ENCODE results near the gene DAZAP1.

The DAZAP1 gene

DNA sequence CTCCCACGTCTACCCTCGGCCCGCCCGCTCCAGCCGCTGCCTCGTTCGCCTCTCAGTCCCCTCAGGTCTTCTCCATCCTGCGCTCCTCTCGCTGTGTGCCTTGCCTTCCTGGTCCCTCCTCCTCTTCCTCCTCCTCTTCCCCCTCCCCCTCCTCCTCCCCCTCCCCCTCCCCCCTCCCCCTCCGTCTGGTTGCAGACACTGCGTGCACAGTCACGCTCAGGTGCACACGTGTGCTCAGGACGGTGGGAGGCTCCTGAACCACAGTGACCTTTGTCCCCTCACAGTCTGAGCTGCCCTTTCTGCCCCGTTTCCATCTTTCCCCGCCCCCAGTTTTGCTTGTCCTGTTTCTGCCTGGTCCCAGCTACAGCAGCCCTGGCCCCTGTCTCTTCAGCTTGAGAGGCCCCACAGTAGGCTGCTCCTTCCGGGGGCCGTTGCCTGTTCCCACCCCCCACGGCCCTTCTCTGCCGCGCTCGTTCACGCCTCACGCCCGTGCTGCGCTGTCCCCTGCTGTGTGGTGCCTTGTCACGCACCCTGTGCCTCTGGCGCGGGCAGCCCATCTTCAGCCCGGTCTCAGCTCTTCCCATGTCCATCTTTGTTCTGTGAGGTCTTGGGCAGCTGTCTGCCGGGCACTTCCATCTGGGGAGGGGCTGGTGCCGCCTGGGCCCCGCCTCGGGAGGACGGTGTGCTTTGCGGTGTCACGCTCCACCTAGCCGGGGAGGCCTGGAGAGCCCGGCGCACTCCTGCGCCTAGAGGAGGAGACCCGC, 17.0 kb downstream of the DAZAP1 start:
- in situ Hi-C loops (cut with HindIII; ENCODE audit: low sequenced_read_pairs), result no loop called here

DNA sequence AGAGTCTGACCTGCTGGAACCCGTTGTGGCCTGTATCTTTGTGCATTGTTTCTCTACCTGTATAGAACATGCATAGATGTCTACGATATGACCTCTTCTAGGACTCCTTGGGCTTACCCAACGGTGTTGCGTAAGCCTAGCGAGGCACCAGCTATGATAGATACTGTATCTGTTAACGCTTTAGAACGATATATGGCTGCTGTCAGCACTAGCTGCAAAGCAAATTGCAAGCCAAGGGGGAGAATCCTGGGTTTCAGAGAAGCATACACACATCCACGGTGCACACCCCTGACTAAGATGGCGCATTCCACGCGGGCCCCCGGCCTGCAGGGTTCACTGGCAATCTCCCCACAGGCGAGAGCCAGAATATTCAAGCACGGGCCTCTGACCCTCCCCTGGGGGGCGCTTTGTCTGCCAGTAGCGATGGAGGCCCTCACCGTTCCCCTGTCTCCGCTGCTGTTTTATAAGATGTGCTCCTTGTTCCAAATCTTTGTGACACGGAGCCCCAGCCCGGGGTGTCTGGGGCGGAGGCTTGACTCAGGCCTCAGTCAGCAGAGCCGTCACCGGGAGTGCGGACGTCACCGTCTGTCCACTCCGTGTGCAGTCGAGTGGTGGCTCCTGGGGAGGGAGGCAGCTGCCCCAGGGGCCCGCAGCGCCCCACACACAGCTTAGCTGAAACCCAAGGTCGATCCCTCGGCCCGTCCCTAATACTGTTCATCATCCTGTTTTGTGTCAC, 17.9 kb downstream of the DAZAP1 start:
- in situ Hi-C loops (cut with HindIII; ENCODE audit: low sequenced_read_pairs), result no loop called here

- in situ Hi-C loops (cut with HindIII; ENCODE audit: low sequenced_read_pairs), result no loop called here
These were observed 18.5 kb downstream of the DAZAP1 start for GRCh38 chr19:1425902-1426301.

GRCh38 chr19:1426736-1427135, 19.4 kb downstream of the DAZAP1 start:
- in situ Hi-C loops (cut with HindIII; ENCODE audit: low sequenced_read_pairs), result no loop called here

- in situ Hi-C loops (cut with HindIII; ENCODE audit: low sequenced_read_pairs), result no loop called here
These were observed 20.0 kb downstream of the DAZAP1 start for GRCh38 chr19:1427221-1427920.

GRCh38 chr19:1428738-1429391, 21.5 kb downstream of the DAZAP1 start:
- in situ Hi-C loops (cut with HindIII; ENCODE audit: low sequenced_read_pairs), result no loop called here

DNA sequence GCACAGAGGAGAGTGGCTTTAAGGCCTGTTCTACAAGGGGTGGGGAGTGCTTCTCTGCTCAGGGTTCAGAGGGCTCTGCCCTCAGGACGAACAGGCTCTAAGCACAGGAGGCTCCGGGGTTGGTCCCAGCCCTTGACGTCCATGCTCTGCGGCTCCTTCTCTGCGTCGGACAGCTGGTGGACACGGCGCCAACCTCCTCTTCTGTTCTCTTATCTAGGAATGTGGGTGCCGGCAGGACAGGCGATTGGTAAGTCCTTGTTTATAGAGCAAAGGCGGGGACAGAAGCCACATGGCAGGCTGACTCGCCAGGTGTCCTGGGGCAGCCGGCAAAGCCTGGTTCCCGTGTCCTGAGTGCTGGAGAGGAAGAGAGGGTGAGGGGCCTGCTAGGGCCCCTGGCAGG, 22.4 kb downstream of the DAZAP1 start:
- in situ Hi-C loops (cut with HindIII; ENCODE audit: low sequenced_read_pairs), result no loop called here

DNA sequence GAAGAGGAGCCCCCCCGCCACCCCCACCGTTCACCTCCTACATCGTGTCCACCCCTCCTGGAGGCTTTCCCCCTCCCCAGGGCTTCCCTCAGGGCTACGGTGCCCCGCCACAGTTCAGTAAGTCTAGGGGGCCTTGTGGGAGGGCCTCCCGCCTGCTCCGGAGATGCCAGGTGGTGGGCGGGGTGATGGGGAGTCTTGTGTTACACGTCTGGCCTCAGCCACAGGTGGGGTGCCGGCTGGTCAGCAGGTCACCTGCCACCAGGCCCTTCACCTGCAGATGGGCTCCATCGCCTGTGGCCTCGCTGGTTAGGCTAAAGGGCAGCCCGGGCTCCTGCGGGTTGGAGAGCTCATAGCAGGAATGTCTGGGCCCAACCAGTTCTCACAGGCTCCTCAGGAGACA, 22.9 kb downstream of the DAZAP1 start:
- in situ Hi-C loops (cut with HindIII; ENCODE audit: low sequenced_read_pairs), result no loop called here

DNA sequence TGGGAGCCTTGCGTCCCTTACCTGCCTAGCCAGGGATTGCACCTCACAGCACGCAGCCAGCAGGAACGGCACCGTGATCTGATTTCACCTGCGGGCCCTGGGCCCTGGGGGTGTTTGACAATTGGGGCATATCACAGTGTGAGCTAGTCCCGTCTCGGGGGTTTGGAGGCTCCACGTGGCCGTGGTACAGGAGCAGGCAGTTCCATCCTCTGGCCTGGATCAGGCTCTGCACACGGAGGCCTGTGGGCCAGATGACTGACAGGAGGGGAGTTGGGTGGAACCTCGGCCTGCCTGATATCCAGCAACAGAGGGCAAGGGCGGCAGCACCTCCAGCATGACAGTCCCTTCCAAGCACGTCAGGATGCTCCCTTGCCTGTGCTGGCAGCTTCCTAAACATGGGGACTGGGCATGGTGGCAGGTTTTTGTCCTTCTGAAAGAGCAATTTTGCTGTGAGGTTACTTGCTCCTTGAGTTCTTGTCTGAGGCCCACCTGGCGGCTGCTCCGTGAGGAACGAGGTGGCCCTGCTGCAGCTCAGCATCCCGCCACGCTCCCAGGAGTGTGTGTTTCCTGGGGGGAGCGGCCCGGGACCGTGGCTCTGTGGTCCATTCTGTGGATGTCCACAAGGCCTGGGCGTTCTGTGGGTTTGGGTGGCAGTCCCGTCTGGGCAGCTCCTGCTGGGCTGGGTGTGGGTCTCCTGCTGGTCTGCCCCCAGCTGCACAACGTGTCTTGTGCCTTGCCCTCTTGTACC, 24.5 kb downstream of the DAZAP1 start:
- in situ Hi-C loops (cut with HindIII; ENCODE audit: low sequenced_read_pairs), result no loop called here

DNA sequence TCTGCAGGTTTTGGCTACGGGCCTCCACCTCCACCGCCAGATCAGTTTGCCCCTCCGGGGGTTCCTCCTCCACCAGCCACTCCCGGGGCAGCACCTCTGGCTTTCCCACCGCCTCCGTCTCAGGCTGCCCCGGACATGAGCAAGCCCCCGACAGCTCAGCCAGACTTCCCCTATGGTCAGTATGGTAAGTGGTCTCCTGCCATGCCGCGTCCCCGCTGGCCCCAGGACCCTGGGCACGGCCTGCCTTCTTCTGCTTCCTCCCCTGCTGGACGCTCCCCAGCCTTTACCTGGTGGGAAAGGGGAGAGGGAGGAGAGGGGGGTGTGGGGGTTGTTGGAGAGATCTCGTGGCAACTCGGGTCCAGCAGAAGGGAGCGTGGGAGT, 25.1 kb downstream of the DAZAP1 start:
- in situ Hi-C loops (cut with HindIII; ENCODE audit: low sequenced_read_pairs), result no loop called here

DNA sequence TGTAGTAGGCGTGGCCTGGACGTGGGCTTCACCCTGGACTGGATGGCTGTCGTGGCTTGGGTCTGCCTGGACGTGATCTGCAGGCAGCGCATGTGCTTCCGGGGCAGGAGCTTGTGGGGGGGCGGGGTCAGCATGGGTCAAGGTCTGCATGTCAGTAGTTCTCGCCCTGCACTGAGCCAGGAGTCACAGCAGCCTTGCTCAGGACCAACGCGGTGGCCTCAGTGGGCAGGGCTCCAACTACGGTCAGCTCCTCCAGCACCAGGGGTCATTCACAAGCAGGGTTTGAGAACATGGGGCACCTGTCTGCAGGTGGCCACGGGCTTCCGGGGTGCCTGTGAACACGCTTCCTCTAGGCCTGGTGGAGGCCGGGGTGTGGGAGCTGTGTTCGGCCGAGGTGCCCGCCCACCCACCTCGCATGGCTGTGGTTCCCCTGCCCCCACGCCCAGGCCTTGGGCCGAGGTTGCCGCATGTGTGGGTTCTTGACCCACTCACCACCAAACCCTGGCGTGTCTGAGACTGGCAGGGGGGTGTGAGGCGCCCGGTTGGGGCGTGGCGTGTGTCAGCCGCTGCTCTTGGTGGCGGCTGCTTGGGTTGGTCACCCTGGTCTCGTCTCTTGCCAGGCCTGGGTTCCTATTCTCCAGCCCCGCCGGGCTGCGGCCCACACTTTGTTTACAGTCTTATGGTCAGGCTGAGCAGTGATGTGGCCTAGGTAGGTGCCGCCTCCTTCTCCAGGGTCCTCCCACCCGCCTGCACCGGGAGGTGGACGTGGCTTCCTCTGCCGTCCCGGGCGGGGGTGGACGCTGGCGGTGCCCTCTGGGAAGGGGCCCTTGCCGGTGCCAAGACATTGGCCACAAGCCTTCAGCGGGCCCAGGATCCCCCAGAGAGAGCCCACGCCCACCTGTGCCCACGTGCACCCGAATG, 26.0 kb downstream of the DAZAP1 start:
- in situ Hi-C loops (cut with HindIII; ENCODE audit: low sequenced_read_pairs), result no loop called here

GRCh38 chr19:1434040-1434366, 26.6 kb downstream of the DAZAP1 start:
- in situ Hi-C loops (cut with HindIII; ENCODE audit: low sequenced_read_pairs), result no loop called here

DNA sequence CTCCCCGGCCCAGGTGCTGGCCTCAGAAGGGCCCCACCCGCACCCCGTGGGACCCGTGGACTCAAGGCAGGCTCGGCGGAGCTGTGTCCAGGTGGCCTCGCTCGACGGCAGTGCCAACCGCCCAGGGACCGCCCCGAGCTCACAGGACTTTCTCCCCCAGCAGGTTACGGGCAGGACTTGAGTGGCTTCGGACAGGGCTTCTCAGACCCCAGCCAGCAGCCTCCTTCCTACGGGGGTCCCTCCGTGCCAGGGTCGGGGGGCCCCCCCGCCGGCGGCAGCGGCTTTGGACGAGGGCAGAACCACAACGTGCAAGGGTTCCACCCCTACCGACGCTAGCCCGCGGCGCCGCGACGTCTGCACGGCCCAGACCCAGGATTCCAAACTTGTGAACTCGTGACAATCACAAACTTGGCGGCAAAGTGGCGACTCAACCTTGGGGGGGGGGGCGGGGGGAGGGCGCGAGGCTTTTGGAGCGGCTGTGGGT, 27.2 kb downstream of the DAZAP1 start:
- in situ Hi-C loops (cut with HindIII; ENCODE audit: low sequenced_read_pairs), result no loop called here

GRCh38 chr19:1435378-1435989, 28.1 kb downstream of the DAZAP1 start:
- in situ Hi-C loops (cut with HindIII; ENCODE audit: low sequenced_read_pairs), result no loop called here

DNA sequence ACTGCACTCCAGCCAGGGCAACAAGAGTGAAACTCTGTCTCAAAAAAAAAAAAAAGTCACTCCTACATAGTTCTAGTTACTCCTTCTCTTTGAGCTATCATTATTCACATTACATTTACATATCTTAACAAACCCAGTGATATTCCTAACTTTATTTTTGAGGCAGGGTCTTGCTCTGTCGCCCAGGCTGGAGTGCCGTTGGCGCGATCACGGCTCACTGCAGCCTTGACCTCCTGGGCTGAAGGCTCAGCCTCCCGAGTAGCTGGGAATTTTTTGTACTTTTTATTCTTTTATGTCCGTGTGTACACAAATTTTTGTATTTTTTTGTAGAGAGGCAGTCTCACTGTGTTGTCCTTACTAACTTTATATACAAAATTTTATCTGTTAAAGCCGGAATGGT, 30.2 kb downstream of the DAZAP1 start:
- in situ Hi-C loops (cut with HindIII; ENCODE audit: low sequenced_read_pairs), result no loop called here

GRCh38 chr19:1438035-1438932, 30.9 kb downstream of the DAZAP1 start, which contains the start of gene RPS15:
Gene RPS15 (plus strand): TSS chr19:1438396. CDS start chr19:1438426, 30 bp downstream.
- in situ Hi-C loops (cut with HindIII; ENCODE audit: low sequenced_read_pairs), result no loop called here

- in situ Hi-C loops (cut with HindIII; ENCODE audit: low sequenced_read_pairs), result no loop called here
These were observed 31.6 kb downstream of the DAZAP1 start for GRCh38 chr19:1438933-1439354.
